GM21367 (cell line): ENCODE results near the gene TNFAIP8L1.
"Not testable (repeated sequence)": the region's sequence is repeated elsewhere in the genome, so short reads cannot be mapped to it uniquely, and the experiment has no call there.

Experiments
- ATAC-seq: cut with Tn5 transposase; IDR thresholded peaks from one replicate; pipeline ENCODE4 v1.9.1; 2021; ENCODE audit not compliant: unreplicated experiment

The TNFAIP8L1 gene

GRCh38 chr19:4638828-4639530 is at the start of gene TNFAIP8L1:
Gene TNFAIP8L1, plus strand, starts transcription at chr19:4639516. Its CDS starts 12,354 bp downstream, at chr19:4651870.
- ATAC-seq: peak; percentile 65

- no peak for ATAC-seq
These were observed 49.5 kb upstream of the TNFAIP8L1 start for GRCh38 chr19:4589579-4590410.

DNA sequence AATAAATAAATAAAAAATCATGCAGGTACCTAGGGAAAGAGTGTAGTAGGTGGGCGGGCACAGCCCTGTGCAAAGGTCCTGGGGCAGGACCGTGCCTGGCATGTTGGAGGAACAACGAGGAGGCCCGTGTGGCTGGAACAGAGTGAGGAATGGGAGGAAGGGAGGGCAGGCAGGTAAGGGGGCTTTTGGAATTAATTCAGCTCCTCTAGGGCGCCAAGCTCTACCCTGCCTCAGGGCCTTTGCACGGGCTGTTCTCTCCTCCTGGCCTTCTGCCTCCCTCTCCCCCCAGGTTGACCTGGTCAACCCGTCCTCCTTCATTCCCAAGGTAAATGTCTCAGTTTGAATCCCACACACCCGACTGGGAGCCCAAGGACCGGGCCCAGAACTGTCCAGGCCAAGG is 48.8 kb upstream of the TNFAIP8L1 start:
- no peak for ATAC-seq

- ATAC-seq: no peak
These were observed 48.0 kb upstream of the TNFAIP8L1 start for GRCh38 chr19:4591320-4591719.

- ATAC-seq: no peak
These were observed 46.9 kb upstream of the TNFAIP8L1 start for GRCh38 chr19:4592445-4592844.

DNA sequence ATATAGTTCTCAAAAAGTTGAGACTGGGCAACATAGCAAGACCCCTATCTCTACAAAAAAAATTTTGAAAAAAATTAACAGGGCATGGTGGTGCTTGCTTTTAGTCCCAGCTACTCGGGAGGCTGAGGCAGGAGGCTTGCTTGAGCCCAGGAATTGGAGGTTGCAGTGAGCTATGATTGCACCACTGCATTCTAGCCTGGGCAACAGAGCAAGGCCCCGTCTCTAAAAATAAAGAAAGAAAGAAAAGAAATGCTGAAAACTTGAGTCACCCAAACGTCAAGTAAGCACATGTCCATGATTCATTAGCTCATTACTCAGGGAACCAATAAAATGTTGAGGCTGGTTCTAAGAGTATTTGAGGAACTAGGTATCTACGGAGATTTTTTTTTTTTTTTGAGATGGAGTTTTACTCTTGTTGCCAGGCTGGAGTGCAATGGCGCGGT is 45.9 kb upstream of the TNFAIP8L1 start:
- no peak for ATAC-seq

GRCh38 chr19:4594201-4594600 is 45.1 kb upstream of the TNFAIP8L1 start:
- no peak for ATAC-seq

- ATAC-seq: not testable (repeated sequence)
These were observed 44.2 kb upstream of the TNFAIP8L1 start for GRCh38 chr19:4595158-4595557.

GRCh38 chr19:4596033-4596904 is 43.0 kb upstream of the TNFAIP8L1 start:
- ATAC-seq: no peak

- no peak for ATAC-seq
These were observed 41.9 kb upstream of the TNFAIP8L1 start for GRCh38 chr19:4597278-4597974.

DNA sequence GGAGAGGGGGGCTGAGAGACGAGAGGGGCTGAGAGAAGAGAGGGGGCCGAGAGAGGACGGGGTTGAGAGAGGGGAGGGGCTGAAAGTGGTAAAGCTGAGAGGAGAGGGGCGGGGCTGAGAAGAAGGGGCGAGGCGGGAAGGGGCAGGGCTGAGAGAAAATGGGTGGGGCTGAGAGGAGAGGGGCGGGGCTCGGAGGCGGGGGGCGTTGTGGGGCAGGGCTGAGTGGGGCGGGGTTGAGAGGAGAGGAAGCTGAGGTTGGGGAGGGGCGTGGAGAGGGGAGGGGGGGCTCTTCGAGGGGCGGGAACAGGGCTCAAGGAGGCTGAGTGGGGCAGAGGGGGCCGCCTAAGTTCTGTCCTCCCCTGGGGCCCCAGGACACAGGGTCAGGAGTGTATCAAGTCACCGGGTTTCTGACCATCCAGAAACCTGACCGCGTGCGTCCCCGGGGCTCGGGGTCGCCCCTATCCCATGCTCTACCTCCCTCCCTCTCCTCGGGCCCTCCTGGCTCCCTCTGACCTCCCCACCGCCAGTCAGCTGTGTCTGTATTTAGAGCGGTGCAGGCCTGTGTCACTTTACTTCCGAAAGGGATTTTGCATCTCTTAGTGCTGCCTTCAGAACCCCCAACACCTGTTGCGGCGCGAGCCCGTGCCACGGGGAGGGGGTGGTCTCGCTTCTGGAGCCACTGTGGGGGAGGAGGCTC is 41.2 kb upstream of the TNFAIP8L1 start:
- ATAC-seq: no peak

- ATAC-seq: no peak
These were observed 40.6 kb upstream of the TNFAIP8L1 start for GRCh38 chr19:4598712-4599111.

DNA sequence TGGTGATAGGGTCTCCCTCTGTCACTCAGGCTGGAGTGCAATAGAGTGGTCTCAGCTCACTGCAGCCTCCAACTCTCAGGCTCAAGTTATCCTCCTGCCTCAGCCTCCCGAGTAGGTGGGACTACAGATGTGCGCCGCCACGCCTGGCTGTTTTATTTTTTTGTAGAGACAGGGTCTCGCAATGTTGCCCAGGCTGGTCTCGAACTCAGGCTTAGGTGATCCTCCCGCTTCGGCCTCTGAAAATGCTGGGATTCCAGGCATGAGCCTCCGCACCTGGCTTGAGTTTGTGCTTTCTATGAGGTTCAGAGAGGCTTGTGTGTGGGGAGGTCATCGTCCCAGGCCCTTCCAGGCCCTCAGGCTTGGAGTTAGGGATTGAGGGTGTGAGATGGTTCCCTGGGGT is 39.2 kb upstream of the TNFAIP8L1 start:
- no peak for ATAC-seq

DNA sequence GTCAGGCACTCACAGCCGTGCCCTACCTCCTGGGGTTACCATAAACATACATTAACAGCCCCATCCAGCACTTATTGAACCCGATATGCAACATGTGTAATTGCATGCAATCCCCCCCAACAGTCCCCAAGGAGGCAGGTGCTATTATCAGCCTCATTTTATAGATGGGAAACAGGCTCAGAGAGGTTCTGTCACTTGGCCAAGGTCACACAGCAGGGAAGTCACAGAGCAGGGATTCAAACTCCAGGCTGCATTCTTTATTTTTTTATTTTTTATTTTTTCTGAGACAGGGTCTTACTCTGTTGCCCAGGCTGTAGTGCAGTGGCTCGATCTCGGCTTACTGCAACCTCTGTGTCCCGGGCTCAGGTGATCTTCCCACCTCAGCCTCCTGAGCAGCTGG is 38.4 kb upstream of the TNFAIP8L1 start:
- no peak for ATAC-seq

GRCh38 chr19:4602173-4602788 is 37.0 kb upstream of the TNFAIP8L1 start:
- ATAC-seq: no peak

- ATAC-seq: no peak
These were observed 36.4 kb upstream of the TNFAIP8L1 start for GRCh38 chr19:4602915-4603314.

DNA sequence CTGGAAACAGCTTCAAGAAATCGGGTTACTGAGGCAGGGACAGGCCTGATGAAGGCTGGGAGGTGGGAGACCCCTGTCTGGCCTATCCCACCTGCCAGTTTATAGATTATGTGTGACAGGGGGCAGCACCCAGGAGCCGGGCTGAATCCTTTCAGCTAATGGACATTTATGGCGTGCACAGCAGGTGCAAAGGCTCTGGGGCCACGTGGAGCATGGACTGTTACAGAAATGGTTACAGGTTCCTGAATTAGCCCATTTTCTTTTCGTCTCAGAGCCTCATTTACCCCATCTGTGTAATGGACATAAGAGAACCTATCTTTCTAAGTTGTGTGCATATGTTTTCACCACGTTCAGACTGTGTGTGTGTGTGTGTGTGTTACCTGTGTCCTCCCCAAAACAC is 34.4 kb upstream of the TNFAIP8L1 start:
- no peak for ATAC-seq

- no peak for ATAC-seq
These were observed 33.1 kb upstream of the TNFAIP8L1 start for GRCh38 chr19:4606181-4606580.

DNA sequence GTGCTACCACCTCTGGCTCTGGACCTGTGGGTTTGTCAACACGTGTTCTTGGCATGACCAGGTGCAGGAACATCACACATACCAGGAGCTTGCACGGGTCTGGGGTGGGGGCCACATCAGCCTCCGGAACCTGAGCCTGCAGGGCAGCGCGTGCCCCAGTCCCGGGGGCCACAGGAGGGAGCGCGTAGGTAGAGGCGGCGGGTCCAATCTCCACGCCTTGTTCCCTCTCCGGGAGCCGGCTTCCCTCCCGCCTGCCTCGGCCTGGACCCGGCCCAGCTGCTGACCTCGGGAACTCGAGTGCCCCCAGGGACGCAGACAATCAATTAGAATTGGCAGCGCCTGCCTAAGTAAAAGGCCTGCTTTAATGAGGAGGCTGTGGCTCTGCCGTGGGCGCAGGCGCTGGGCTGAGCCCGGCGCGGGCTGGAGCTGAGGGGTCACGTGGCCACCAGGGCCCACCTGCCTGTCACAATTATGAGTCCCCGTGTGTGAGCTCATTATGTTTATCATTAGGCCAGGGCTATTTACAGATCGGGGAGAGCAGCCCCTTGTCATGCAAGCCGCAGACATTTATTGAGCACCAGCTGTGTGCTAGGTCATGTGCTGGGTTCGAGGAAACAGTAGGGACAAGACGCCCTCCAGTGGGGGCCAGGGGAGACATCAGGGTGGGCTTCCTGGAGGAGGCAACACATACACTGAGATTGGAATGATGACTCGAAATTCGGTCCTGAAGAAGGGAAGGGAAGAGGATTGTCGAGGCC is 32.2 kb upstream of the TNFAIP8L1 start:
- no peak for ATAC-seq
